T47D (cell line): ENCODE results near the gene PDGFD.

ENCODE experiments used
- DNase-seq, 2 experiments: peaks; one replicate each; pipeline versions ENCODE4 v3.0.0 to v3.0.0-alpha.2; 2011 to 2012; ENCODE audit warnings: low read depth in 1 of 2, low spot score in 1 of 2
- JUND ChIP-seq: IDR thresholded peaks from 2 replicates; pipeline ENCODE4 v1.6.1; 2012; ENCODE audit warnings: low read depth
- in situ Hi-C: cut with HindIII; loops from 2 replicates; pipeline ENCODE4 v1.10.0; 2016; ENCODE audit warnings: low sequenced_read_pairs, low pct_unique_long_range_greater_than_20kb

The PDGFD gene

GRCh38 chr11:104075706-104076105 lies 88.2 kb downstream of the PDGFD start:
- TF ChIP-seq JUND = no peak
- in situ Hi-C loops = no loop called here
- no peak for DNase-seq

- no peak for TF ChIP-seq JUND
- DNase-seq = no peak
- in situ Hi-C loops = no loop called here
These were observed 88.9 kb downstream of the PDGFD start for GRCh38 chr11:104075091-104075490.

- DNase-seq = no peak
- TF ChIP-seq JUND = no peak
- in situ Hi-C loops = no loop called here
These were observed 89.8 kb downstream of the PDGFD start for GRCh38 chr11:104073950-104074705.

- no peak for TF ChIP-seq JUND
- no peak for DNase-seq
- in situ Hi-C loops = no loop called here
These were observed 96.4 kb downstream of the PDGFD start for GRCh38 chr11:104067534-104067933.

- no peak for TF ChIP-seq JUND
- no peak for DNase-seq
- in situ Hi-C loops = no loop called here
These were observed 99.8 kb downstream of the PDGFD start for GRCh38 chr11:104064034-104064630.

- TF ChIP-seq JUND = no peak
- in situ Hi-C loops = no loop called here
- DNase-seq = no peak
These were observed 102.0 kb downstream of the PDGFD start for GRCh38 chr11:104061853-104062521.

- in situ Hi-C loops = no loop called here
These were observed 103.1 kb downstream of the PDGFD start for GRCh38 chr11:104060820-104061219.

GRCh38 chr11:104060004-104060794 lies 103.7 kb downstream of the PDGFD start:
- no peak for TF ChIP-seq JUND
- in situ Hi-C loops = no loop called here
- no peak for DNase-seq

More at GRCh38 chr11:104060820-104061219, 103.1 kb downstream of the PDGFD start:
- DNase-seq = no peak
- TF ChIP-seq JUND = no peak

- no peak for TF ChIP-seq JUND
These were observed 105.3 kb downstream of the PDGFD start for GRCh38 chr11:104058680-104059079.

GRCh38 chr11:104057908-104058307 lies 106.0 kb downstream of the PDGFD start:
- DNase-seq = no peak
- in situ Hi-C loops = no loop called here
- no peak for TF ChIP-seq JUND

More at GRCh38 chr11:104058680-104059079, 105.3 kb downstream of the PDGFD start:
- no peak for DNase-seq
- in situ Hi-C loops = no loop called here

- no peak for DNase-seq
- in situ Hi-C loops = no loop called here
- no peak for TF ChIP-seq JUND
These were observed 108.4 kb downstream of the PDGFD start for GRCh38 chr11:104055596-104055995.

GRCh38 chr11:104054911-104055529 lies 108.9 kb downstream of the PDGFD start:
- no peak for TF ChIP-seq JUND
- DNase-seq = no peak
- in situ Hi-C loops = no loop called here
